Limb (tissue), 2 donors: ENCODE data around the gene TTYH3.
"Not testable (repeated sequence)": the region's sequence is repeated elsewhere in the genome, so short reads cannot be mapped to it uniquely, and the experiment has no call there.

ENCODE experiments used
- DNase-seq, 2 donors: peaks; one replicate each; pipeline ENCODE4 v3.0.0-alpha.2; 2016; ENCODE audit errors: extremely low spot score in 2 of 2

TTYH3 gene

DNA sequence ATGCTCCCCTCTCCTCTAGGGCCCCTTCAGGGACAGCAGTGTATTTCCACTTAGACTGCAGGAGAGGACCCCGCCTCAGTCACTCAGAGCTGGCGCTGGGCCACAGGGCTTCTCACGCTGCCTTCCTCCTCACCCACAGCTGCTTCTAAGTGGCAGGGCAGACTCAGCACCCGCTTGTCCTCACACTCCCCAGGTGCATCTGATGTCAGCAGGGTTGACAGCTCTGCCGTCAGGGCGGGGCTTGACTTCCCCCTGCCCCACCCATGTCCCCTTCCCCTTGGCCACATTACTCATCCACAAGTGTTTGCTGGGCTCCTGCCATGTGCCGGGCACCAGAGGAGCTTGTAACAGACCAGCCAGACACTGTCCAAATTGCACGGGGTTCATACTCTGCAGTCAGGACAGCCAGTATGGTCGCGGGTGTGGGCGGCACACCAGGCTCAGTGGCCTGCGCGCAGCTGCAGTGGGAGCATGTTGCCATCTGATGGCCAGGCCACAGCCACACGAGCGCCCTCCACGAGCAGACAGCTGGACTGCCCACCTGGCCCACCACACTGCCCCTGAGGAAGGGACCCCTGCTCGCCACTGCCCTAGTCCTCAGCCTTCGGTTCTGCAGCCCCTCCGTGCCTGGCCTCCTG, 29.3 kb upstream of the TTYH3 start:
- no peak for DNase-seq

- DNase-seq = no peak
Measured at GRCh38 chr7:2603044-2603965, 28.5 kb upstream of the TTYH3 start.

- no peak for DNase-seq
Measured at GRCh38 chr7:2604608-2605174, 27.1 kb upstream of the TTYH3 start.

- DNase-seq = no peak
Measured at GRCh38 chr7:2605608-2606538, 25.9 kb upstream of the TTYH3 start.

- no peak for DNase-seq
Measured at GRCh38 chr7:2606539-2606936, 25.2 kb upstream of the TTYH3 start.

DNA sequence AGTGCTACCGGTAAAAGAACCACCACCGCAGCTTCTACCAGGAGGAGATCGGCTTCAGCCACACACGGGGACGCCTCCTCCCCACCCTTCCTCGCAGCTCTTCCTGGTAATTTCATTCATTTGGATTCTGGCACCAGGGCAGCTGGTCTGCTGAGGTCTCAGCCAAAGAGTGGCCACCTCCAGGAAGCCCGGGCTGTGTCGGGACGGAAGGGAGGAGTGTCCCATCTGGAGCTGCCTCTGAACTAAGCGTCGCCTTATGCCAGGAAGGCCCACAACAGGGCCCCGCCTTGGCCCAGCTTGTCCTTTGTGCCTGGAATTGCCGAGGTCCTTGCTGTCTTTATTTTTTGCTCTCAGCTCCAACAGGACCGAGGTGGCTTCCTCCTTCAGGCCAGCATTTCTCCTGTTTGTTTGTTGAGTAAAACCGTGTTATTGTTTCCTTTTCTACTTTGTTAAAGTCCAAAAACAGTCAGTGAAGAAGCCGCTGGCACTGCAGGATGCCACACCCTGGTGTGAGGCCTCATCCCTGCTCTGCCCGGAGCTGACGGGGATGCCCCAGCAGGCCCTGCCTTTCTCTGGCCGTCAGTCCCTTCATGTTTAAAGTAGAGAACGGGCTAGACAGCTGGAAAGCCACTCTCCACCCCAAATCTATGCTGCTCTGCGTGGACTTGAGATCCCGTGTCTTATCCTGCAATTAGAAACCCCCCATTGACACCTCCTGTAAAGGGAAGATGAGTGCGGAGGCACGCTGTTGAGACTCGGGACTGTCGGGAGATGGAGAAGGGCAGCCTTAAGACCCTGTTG, 24.5 kb upstream of the TTYH3 start:
- DNase-seq = no peak

GRCh38 chr7:2607923-2608904, 23.6 kb upstream of the TTYH3 start:
- DNase-seq = no peak

- DNase-seq = no peak
Measured at GRCh38 chr7:2608921-2609411, 22.8 kb upstream of the TTYH3 start.

GRCh38 chr7:2609646-2610045, 22.1 kb upstream of the TTYH3 start:
- DNase-seq = not testable (repeated sequence)

DNA sequence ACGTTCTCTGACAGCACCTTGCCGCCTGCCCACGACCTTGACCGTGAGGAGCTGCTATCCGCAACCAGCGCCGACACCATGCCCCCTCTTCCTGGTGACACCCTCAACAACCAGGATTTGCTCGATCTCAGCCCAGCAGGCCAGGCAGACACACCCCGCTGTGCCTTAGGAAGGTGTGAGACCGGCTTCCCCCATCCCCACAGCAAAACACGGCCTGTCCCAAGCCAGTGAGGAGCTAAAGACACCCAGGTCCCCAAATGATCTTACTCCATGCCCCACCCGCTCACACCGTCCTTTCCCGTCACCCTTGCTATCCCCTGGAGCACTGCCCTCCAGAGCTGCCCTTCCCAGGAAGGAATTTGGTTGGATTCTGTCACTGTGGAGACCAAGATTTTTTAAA, 21.3 kb upstream of the TTYH3 start:
- DNase-seq = no peak

DNA sequence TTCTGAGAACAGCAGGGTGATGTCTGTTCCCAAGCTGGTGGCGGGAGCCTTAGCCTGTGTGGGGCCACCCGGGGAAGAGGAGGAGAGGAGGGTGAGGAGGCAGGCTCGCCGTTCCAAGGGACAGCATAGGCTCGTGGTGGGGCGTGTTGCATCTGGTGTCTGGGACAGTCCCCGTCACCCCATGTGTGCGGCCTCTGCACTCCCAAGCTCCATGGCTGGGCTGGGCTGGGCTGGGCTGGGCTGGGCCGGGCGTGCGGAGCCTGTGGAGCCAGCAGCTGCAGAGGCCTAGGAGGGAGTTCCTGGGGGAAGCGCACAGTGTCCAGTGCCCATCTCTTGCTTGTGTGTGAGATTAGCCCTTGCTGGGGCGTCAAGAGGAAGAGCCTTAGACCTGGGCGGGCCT, 20.9 kb upstream of the TTYH3 start:
- no peak for DNase-seq

DNA sequence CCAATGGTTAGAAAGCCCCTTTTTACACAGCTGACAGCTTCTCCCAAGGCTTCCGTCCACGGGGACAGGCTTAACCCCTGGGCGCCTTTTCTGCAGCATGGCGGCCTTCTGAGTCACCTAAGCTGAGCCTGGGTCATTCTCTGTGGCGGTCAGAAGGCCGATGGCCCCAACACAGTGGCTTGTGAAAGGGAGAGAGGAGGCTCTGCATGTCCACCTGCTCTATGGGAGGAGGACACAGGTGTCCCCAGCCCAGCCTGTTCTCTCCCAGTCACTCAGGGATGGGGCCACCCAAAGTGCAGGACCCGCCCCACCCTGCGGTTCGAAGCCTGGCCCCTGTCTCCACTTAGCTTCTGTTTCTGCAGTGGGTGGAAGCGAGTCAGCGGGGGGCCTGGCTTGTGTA, 20.4 kb upstream of the TTYH3 start:
- no peak for DNase-seq

GRCh38 chr7:2611922-2612321, 19.9 kb upstream of the TTYH3 start:
- DNase-seq = no peak

DNA sequence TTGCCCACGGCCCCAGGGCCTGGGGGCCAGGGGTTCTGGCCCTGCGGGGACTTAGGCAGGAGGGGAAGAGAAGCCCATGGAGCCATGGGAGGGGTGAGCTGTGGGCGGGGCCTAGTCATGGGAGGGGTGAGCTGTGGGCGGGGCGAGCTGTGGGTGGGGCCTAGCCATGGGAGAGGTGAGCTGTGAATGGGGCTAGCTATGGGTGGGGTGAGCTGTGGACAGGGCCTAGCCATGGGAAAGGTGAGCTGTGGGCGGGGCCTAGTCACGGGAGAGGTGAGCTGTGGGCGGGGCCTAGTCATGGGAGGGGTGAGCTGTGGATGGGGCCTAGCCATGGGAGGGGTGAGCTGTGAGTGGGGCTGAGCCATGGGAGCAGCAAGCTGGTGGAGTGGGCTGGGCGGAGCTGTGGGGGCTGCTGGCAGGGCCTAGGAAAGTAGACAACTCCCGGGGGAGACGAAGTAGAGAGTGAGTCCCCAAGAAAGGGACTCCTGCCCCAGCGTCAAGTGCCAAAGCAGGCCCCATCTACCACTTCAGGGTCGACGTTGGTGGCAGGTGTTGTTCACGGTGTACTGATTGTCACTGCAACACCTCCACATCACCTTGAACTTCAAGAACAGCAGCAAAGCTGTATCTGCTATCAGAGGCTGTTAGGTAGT, 19.2 kb upstream of the TTYH3 start:
- DNase-seq = no peak

GRCh38 chr7:2613098-2613930, 18.5 kb upstream of the TTYH3 start:
- DNase-seq = no peak

GRCh38 chr7:2613931-2614600, 17.7 kb upstream of the TTYH3 start:
- DNase-seq = no peak

DNA sequence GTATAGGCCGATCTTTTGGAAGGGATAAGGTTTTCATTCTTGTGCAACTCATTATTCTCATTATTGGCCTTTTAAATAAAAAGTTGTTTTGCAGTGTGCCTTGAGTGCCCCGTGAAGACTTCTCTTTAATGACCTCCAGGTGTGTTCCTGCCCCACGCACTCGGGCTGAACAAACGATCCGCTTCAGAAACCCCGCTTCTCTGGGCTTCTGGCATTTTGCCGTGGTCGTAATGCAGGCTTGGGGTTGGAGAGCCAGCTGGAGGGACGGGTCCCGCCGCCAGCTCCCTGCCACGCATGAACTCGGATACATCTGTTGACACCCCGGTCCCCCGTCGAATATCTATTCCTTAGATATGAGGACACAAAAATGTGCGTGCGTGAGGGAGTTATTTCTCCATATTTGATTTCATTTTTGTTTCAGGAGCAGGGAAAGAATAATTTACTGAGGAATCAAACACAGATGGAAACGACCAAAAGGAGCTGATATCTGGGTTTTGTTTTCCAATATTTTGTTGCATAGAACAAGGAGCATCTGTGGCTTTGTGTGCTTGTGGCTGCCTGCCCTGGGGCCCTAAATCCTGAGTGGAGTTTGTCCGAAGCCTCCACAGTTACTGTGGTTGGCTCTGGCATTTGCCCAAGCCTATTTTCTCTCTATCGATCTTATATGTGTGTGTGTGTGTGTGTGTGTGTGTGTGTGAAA, 17.0 kb upstream of the TTYH3 start:
- DNase-seq = no peak
